H9 (cell line): Measurements from ENCODE around the gene NOS1AP. TPM values are rescaled to one million over a fixed set of nuclear protein-coding genes. Genes with fewer than 3 reads are reported as not detected.

ENCODE experiments used
- DNase-seq: peaks from one replicate; pipeline ENCODE4 v3.0.0-alpha.2; 2017
- H2AFZ ChIP-seq: one replicate; pipeline ENCODE4 v1.6.1; 2013; ENCODE audit warnings: mild to moderate bottlenecking, low read length, control low read depth, moderate library complexity
- H2AK5ac ChIP-seq: 2 replicates; pipeline ENCODE4 v1.6.1; 2013; ENCODE audit warnings: low read length, control low read depth, mixed read lengths; ENCODE audit not compliant: insufficient read length
- H2BK120ac ChIP-seq: one replicate; pipeline ENCODE4 v1.6.1; 2013; ENCODE audit warnings: low read depth, mild to moderate bottlenecking, low read length, control low read depth, inconsistent platforms; ENCODE audit not compliant: poor library complexity, severe bottlenecking
- H2BK12ac ChIP-seq: 2 replicates; pipeline ENCODE4 v1.6.1; 2013; ENCODE audit warnings: low read length, control low read depth, mixed read lengths, low read depth; ENCODE audit not compliant: insufficient read length
- H2BK15ac ChIP-seq: 2 replicates; pipeline ENCODE4 v1.6.1; 2013; ENCODE audit warnings: low read depth, low read length, control low read depth
- H2BK20ac ChIP-seq: one replicate; pipeline ENCODE4 v1.6.1; 2013; ENCODE audit warnings: low read depth, mild to moderate bottlenecking, low read length, control low read depth, inconsistent platforms; ENCODE audit not compliant: poor library complexity, severe bottlenecking
- H2BK5ac ChIP-seq: 2 replicates; pipeline ENCODE4 v1.6.1; 2013; ENCODE audit warnings: low read length, control low read depth, mixed read lengths; ENCODE audit not compliant: insufficient read length
- H3K14ac ChIP-seq: 2 replicates; pipeline ENCODE4 v1.6.1; 2013; ENCODE audit warnings: low read length, control low read depth; ENCODE audit not compliant: insufficient read depth
- H3K18ac ChIP-seq: 2 replicates; pipeline ENCODE4 v1.6.1; 2013; ENCODE audit warnings: low read depth, mild to moderate bottlenecking, mixed read lengths, low read length, control low read depth; ENCODE audit not compliant: insufficient read length
- H3K23ac ChIP-seq: 2 replicates; pipeline ENCODE4 v1.6.1; 2013; ENCODE audit warnings: low read length, control low read depth, mixed read lengths, low read depth; ENCODE audit not compliant: insufficient read length
- H3K23me2 ChIP-seq: 2 replicates; pipeline ENCODE4 v1.6.1; 2013; ENCODE audit warnings: low read depth, mild to moderate bottlenecking, mixed read lengths, low read length, control low read depth; ENCODE audit not compliant: insufficient read length, poor library complexity, severe bottlenecking
- H3K27ac ChIP-seq: 2 replicates; pipeline ENCODE4 v1.5.1; 2013; ENCODE audit warnings: low read length, control low read depth, mixed read lengths, low read depth; ENCODE audit not compliant: insufficient read length
- H3K27me3 ChIP-seq: 2 replicates; pipeline ENCODE4 v1.6.1; 2013; ENCODE audit warnings: low read length, control low read depth, inconsistent platforms; ENCODE audit not compliant: insufficient read depth
- H3K4ac ChIP-seq: 2 replicates; pipeline ENCODE4 v1.6.1; 2013; ENCODE audit warnings: low read depth, mild to moderate bottlenecking, control low read depth, inconsistent platforms, low read length, moderate library complexity
- H3K4me1 ChIP-seq: 2 replicates; pipeline ENCODE4 v1.6.1; 2013; ENCODE audit warnings: low read length, control low read depth, inconsistent platforms; ENCODE audit not compliant: insufficient read depth
- H3K4me2 ChIP-seq: 2 replicates; pipeline ENCODE4 v1.6.1; 2013; ENCODE audit warnings: low read length, control low read depth, mixed read lengths; ENCODE audit not compliant: insufficient read length, insufficient read depth
- H3K56ac ChIP-seq: 2 replicates; pipeline ENCODE4 v1.6.1; 2013; ENCODE audit warnings: low read depth, mild to moderate bottlenecking, mixed read lengths, low read length, control low read depth; ENCODE audit not compliant: insufficient read length
- H3K79me1 ChIP-seq: 2 replicates; pipeline ENCODE4 v1.6.1; 2013; ENCODE audit warnings: low read depth, mild to moderate bottlenecking, moderate library complexity, low read length, control low read depth, inconsistent platforms; ENCODE audit not compliant: insufficient read depth, poor library complexity, severe bottlenecking
- H3K79me2 ChIP-seq: 2 replicates; pipeline ENCODE4 v1.6.1; 2013; ENCODE audit warnings: low read length, control low read depth, inconsistent platforms; ENCODE audit not compliant: insufficient read depth
- H3K9ac ChIP-seq: 2 replicates; pipeline ENCODE4 v1.6.1; 2013; ENCODE audit warnings: low read length, control low read depth, mixed read lengths; ENCODE audit not compliant: insufficient read length; ENCODE audit errors: extremely low read depth
- H3K9me3 ChIP-seq: one replicate; pipeline ENCODE4 v1.6.1; 2013; ENCODE audit warnings: low read depth, low read length, inconsistent platforms; ENCODE audit not compliant: control insufficient read depth
- H3T11ph ChIP-seq: one replicate; pipeline ENCODE4 v1.6.1; 2013; ENCODE audit warnings: mild to moderate bottlenecking, low read length, control low read depth, inconsistent platforms
- H4K20me1 ChIP-seq: one replicate; pipeline ENCODE4 v1.6.1; 2013; ENCODE audit not compliant: control insufficient read depth, insufficient read length, insufficient read depth
- H4K5ac ChIP-seq: 2 replicates; pipeline ENCODE4 v1.6.1; 2013; ENCODE audit warnings: low read depth, mild to moderate bottlenecking, mixed read lengths, low read length, control low read depth; ENCODE audit not compliant: insufficient read length
- H4K8ac ChIP-seq: replicated peaks from 2 replicates; pipeline ENCODE4 v1.6.1; 2013; ENCODE audit warnings: low read length, control low read depth, mixed read lengths, low read depth; ENCODE audit not compliant: insufficient read length
- H4K91ac ChIP-seq: 2 replicates; pipeline ENCODE4 v1.6.1; 2013; ENCODE audit warnings: low read depth, mild to moderate bottlenecking, moderate library complexity, mixed read lengths, low read length, control low read depth; ENCODE audit not compliant: insufficient read length
- H3K27ac Mint-ChIP-seq, 3 experiments: 2 replicates in 2 of 3; 3 replicates in 1 of 3; pipeline ENCODE4 v1.8.0; 2020 to 2021; ENCODE audit warnings: mixed read lengths in 3 of 3, mild to moderate bottlenecking in 1 of 3, moderate library complexity in 1 of 3
- H3K27me3 Mint-ChIP-seq: 2 replicates; pipeline ENCODE4 v1.8.0; 2021; ENCODE audit warnings: low read depth, mild to moderate bottlenecking, moderate library complexity, mixed read lengths
- H3K36me3 Mint-ChIP-seq, 3 experiments: 2 replicates in 2 of 3; 3 replicates in 1 of 3; pipeline ENCODE4 v1.8.0; 2020 to 2021; ENCODE audit warnings: low read depth in 3 of 3, mixed read lengths in 3 of 3; ENCODE audit not compliant: insufficient read depth in 1 of 3
- H3K4me1 Mint-ChIP-seq, 2 experiments: 2 replicates each; pipeline ENCODE4 v1.8.0; 2020; ENCODE audit warnings: mixed read lengths in 2 of 2
- H3K4me3 Mint-ChIP-seq, 2 experiments: 2 replicates in 1 of 2; 3 replicates in 1 of 2; pipeline ENCODE4 v1.8.0; 2020 to 2021; ENCODE audit warnings: mild to moderate bottlenecking in 2 of 2, mixed read lengths in 2 of 2, moderate library complexity in 1 of 2
- H3K9me3 Mint-ChIP-seq, 2 experiments: 2 replicates in 1 of 2; 3 replicates in 1 of 2; pipeline ENCODE4 v1.8.0; 2020; ENCODE audit warnings: mild to moderate bottlenecking in 2 of 2, mixed read lengths in 2 of 2, moderate library complexity in 1 of 2
- WGBS: extraction: QIAGEN DNeasy Blood & Tissue Kit; methylation state at CpG from one replicate; pipeline ENCODE4 v1.1.7; 2013; ENCODE audit warnings: missing lambda C conversion rate, low lambda C conversion rate, mixed read lengths; ENCODE audit not compliant: insufficient read length; ENCODE audit errors: extremely low coverage; 5-methylcytosine and 5-hydroxymethylcytosine counted together
- total RNA-seq: library from RNA; stranded (reverse); gene quantifications from 2 replicates; pipeline ENCODE4 v1.2.1, GENCODE V29; 2021
- TF ChIP-seq, protein P1 (sequence below): fragments of 200-600 bp; sonication (generic); conservative IDR thresholded peaks from 3 replicates; pipeline ENCODE4 v1.8.0; 2021; ENCODE audit warnings: antibody characterized with exemption, mild to moderate bottlenecking

Gene NOS1AP
- total RNA-seq, 1 experiment from 2014 or later = 8.4 TPM

DNA sequence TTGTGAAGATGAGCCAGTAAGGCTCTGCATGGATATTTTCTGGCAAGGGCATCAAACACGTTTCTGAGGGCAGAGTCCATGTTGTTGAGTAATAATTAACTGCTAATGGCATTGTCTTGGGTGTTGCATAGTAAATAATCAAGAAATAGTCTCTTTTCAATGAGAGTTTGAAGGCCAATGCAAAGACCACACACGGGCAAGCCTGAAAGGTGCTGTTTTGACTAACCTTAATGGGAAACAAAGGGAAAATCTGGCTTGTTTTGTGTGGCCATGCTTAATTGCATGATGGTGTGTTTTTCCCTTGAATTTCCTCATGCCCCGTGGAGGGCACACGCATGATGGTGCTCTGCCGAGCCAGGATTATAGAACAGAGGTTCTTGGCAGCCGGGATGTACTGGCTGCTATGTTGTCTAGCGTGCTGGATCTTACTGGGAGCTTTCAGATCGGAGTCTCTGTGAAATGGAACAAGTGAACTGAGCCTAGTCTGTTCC is 127.6 kb downstream of the NOS1AP start:
- no peak overlapping the region for H2BK120ac ChIP-seq
- no peaks in the 10 kb centered on the region for H3K27me3 Mint-ChIP-seq
- no peak overlapping the region for H3K4me2 ChIP-seq
- no peak overlapping the region for H3K56ac ChIP-seq
- H2BK12ac ChIP-seq = no peak overlapping the region
- no peak overlapping the region for H4K5ac ChIP-seq
- H2BK15ac ChIP-seq = no peak overlapping the region
- H3K4me3 Mint-ChIP-seq = peak overlapping the region in 1 of 2 experiments; percentile 4; a peak in 2 of 5 replicates
- H3K27me3 ChIP-seq = no peaks in the 10 kb centered on the region
- TF ChIP-seq, protein P1, sequence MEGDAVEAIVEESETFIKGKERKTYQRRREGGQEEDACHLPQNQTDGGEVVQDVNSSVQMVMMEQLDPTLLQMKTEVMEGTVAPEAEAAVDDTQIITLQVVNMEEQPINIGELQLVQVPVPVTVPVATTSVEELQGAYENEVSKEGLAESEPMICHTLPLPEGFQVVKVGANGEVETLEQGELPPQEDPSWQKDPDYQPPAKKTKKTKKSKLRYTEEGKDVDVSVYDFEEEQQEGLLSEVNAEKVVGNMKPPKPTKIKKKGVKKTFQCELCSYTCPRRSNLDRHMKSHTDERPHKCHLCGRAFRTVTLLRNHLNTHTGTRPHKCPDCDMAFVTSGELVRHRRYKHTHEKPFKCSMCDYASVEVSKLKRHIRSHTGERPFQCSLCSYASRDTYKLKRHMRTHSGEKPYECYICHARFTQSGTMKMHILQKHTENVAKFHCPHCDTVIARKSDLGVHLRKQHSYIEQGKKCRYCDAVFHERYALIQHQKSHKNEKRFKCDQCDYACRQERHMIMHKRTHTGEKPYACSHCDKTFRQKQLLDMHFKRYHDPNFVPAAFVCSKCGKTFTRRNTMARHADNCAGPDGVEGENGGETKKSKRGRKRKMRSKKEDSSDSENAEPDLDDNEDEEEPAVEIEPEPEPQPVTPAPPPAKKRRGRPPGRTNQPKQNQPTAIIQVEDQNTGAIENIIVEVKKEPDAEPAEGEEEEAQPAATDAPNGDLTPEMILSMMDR = no peak
- peaks cover 8% of the 10 kb centered on the region; the same call in 1 of the 2 replicates for H3K79me2 ChIP-seq
- H3K36me3 Mint-ChIP-seq = 0 out of 7 replicates have a peak, but pooled peaks cover 0 to 3% (median 2%) of the 10 kb centered on the region in 3 experiments
- no CpG with 5 or more reads among the region's 8 CpGs for WGBS
- H4K8ac ChIP-seq = no peak overlapping the region
- no peaks in the 10 kb centered on the region for H3K79me1 ChIP-seq
- no peak overlapping the region for H2BK20ac ChIP-seq
- peaks cover 30 to 37% of the 10 kb centered on the region in 2 experiments for H3K4me1 Mint-ChIP-seq
- H3K23me2 ChIP-seq = no peaks in the 10 kb centered on the region
- H3K4ac ChIP-seq = no peak overlapping the region
- H3K9me3 ChIP-seq = no peaks in the 10 kb centered on the region
- H2BK5ac ChIP-seq = no peak overlapping the region
- peaks cover 0 to 3% of the 10 kb centered on the region in 2 experiments; a peak in 2 of 5 replicates for H3K9me3 Mint-ChIP-seq
- no peak overlapping the region for H3K9ac ChIP-seq
- H3T11ph ChIP-seq = no peak overlapping the region
- H3K27ac Mint-ChIP-seq = peak overlapping the region; percentile 25 to 72 (median 50); a peak in 4 of 7 replicates
- H3K27ac ChIP-seq = no peak overlapping the region
- H4K20me1 ChIP-seq = no peaks in the 10 kb centered on the region
- H3K23ac ChIP-seq = no peak overlapping the region
- peaks cover 21% of the 10 kb centered on the region; the same call in 1 of the 2 replicates for H3K4me1 ChIP-seq
- no peak overlapping the region for H3K14ac ChIP-seq
- H2AK5ac ChIP-seq = no peak overlapping the region
- H2AFZ ChIP-seq = no peak overlapping the region
- H4K91ac ChIP-seq = no peak overlapping the region
- no peak overlapping the region for H3K18ac ChIP-seq
- DNase-seq = no peak
